LNCaP clone FGC (cell line): ENCODE data around the gene FAM222A.
"Not testable (repeated sequence)": the region's sequence is repeated elsewhere in the genome, so short reads cannot be mapped to it uniquely, and the experiment has no call there.

ENCODE experiments used
- DNase-seq: peaks from one replicate; pipeline ENCODE4 v3.0.0-alpha.2; 2011; ENCODE audit warnings: low read depth
- H3K4me3 ChIP-seq: 2 replicates; pipeline ENCODE4 v1.5.1; 2011; ENCODE audit warnings: mild to moderate bottlenecking, low read depth, low read length, control low read depth
- CTCF ChIP-seq: IDR thresholded peaks from 2 replicates; pipeline ENCODE4 v1.5.1; 2012; ENCODE audit warnings: mild to moderate bottlenecking; ENCODE audit not compliant: control insufficient read depth, insufficient read depth; ENCODE audit errors: extremely low read depth

The FAM222A gene

GRCh38 chr12:109689426-109689825, 24.2 kb upstream of the FAM222A start:
- no peak for DNase-seq
- H3K4me3 ChIP-seq = no peak overlapping the region
- no peak for TF ChIP-seq CTCF

GRCh38 chr12:109693160-109693559, 20.5 kb upstream of the FAM222A start:
- DNase-seq = no peak
- no peak for TF ChIP-seq CTCF
- H3K4me3 ChIP-seq = no peak overlapping the region

- no peak for DNase-seq
- no peak overlapping the region for H3K4me3 ChIP-seq
- no peak for TF ChIP-seq CTCF
These were observed 19.7 kb upstream of the FAM222A start for GRCh38 chr12:109693653-109694600.

- not testable (repeated sequence) for H3K4me3 ChIP-seq, DNase-seq
These were observed 19.0 kb upstream of the FAM222A start for GRCh38 chr12:109694629-109695028.

- DNase-seq = no peak
- TF ChIP-seq CTCF = no peak
- H3K4me3 ChIP-seq = no peak overlapping the region
These were observed 18.2 kb upstream of the FAM222A start for GRCh38 chr12:109695416-109695815.

- no peak for TF ChIP-seq CTCF
- no peak overlapping the region for H3K4me3 ChIP-seq
- peak; percentile 52 for DNase-seq
These were observed 17.6 kb upstream of the FAM222A start for GRCh38 chr12:109695961-109696461.

GRCh38 chr12:109696485-109697269, 16.9 kb upstream of the FAM222A start:
- no peak for DNase-seq
- no peak overlapping the region for H3K4me3 ChIP-seq
- no peak for TF ChIP-seq CTCF
